ENCODE measurements around the gene WEE1.

DNA sequence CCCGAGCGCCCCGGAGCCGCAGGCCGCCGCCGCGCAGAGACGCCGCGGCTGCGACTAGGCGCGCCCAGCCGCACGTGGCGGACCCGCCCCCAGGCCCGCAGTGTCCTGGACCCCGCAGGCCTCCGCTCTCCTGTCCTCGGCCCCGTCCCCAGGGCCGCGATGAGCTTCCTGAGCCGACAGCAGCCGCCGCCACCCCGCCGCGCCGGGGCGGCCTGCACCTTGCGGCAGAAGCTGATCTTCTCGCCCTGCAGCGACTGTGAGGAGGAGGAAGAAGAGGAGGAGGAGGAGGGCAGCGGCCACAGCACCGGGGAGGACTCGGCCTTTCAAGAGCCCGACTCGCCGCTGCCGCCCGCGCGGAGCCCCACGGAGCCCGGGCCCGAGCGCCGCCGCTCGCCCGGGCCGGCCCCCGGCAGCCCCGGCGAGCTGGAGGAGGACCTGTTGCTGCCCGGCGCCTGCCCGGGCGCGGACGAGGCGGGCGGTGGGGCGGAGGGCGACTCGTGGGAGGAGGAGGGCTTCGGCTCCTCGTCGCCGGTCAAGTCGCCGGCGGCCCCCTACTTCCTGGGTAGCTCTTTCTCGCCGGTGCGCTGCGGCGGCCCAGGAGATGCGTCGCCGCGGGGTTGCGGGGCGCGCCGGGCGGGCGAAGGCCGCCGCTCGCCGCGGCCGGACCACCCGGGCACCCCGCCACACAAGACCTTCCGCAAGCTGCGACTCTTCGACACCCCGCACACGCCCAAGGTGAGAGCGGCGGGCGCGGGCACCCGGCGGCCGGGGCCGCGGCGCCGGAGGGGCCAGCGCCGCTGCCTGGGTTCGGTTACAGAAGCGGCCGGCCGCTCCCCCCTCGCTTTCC, 528 bp downstream of the WEE1 start:
- TF ChIP-seq CTCF (IDR thresholded peaks at IDR 0.05; ENCODE audit: poor library complexity) (no peak), EZH2 (IDR thresholded peaks at IDR 0.05; ENCODE audit: borderline replicate concordance) (no peak), EZH2phosphoT487 (IDR thresholded peaks at IDR 0.05; ENCODE audit: low read depth, severe bottlenecking, unreplicated experiment) (no peak)

Measured in hepatocyte (in vitro differentiated cells).